ENCODE data around the gene TMEM52. TPM values are rescaled to one million over a fixed set of nuclear protein-coding genes. Genes with fewer than 3 reads are reported as not detected.
"Not testable (repeated sequence)": the region's sequence is repeated elsewhere in the genome, so short reads cannot be mapped to it uniquely, and the experiment has no call there.

TMEM52 gene
- total RNA-seq, 6 experiments from 2014 or later: 0.21 to 0.38 (median 0.25) TPM; not detected in 3

DNA sequence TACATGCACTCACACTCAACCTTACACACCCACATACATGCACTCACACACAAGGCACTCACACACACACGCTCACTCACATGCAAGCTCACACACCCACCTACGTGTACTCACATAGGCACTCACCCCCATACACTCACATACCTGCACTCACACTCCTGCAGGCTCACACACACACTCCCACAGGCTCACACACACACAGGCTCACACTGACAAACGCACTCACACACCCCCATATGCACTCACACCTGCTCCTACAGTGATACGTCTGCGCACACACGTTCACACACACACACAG is 19.1 kb upstream of the TMEM52 start:
- Mint-ChIP-seq H3K4me3 (no peak overlapping the region), H3K36me3 (ENCODE audit: low read depth) (no peaks in the 10 kb centered on the region), H3K27ac (no peak overlapping the region), H3K9me3 (peaks cover 23% of the 10 kb centered on the region), H3K27me3 (ENCODE audit: insufficient read depth) (peaks cover 21% of the 10 kb centered on the region), H3K4me1 (ENCODE audit: low read depth) (no peaks in the 10 kb centered on the region)
- TF ChIP-seq, protein P1, sequence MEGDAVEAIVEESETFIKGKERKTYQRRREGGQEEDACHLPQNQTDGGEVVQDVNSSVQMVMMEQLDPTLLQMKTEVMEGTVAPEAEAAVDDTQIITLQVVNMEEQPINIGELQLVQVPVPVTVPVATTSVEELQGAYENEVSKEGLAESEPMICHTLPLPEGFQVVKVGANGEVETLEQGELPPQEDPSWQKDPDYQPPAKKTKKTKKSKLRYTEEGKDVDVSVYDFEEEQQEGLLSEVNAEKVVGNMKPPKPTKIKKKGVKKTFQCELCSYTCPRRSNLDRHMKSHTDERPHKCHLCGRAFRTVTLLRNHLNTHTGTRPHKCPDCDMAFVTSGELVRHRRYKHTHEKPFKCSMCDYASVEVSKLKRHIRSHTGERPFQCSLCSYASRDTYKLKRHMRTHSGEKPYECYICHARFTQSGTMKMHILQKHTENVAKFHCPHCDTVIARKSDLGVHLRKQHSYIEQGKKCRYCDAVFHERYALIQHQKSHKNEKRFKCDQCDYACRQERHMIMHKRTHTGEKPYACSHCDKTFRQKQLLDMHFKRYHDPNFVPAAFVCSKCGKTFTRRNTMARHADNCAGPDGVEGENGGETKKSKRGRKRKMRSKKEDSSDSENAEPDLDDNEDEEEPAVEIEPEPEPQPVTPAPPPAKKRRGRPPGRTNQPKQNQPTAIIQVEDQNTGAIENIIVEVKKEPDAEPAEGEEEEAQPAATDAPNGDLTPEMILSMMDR (IDR thresholded peaks at IDR 0.05): no peak
- DNase-seq: no peak

DNA sequence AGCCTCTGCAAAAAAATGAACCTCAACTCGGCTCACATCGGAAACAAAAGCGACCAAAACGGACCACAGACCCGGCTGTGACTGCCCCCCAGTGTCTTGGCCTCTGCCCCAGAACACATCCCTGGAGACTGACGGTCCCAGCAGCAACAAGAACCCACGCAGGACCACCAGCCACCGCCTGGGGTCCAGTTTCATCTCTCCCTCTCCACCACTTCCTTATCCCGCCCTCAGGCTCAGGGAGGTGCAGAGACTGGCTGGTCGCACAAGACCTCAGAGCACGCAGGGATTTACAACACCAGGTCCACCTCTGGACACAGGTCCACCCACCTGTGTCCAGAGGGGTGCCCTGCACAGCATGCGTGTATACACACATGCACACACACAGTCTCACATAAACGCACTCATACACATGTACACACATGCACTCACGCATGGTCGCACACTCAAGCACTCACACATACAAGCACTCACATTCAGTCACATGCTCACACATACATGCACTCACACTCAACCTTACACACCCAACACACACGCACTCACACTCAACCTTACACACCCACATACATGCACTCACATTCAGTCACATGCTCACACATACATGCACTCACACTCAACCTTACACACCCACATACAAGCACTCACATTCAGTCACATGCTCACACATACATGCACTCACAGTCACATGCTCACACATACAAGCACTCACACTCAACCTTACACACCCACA is 18.6 kb upstream of the TMEM52 start:
- TF ChIP-seq, protein P1 (IDR thresholded peaks at IDR 0.05): no peak
- DNase-seq: no peak
- no peaks in the 10 kb centered on the region for H3K4me1 Mint-ChIP-seq (ENCODE audit: low read depth)
- H3K27ac Mint-ChIP-seq: no peak overlapping the region
- no peak overlapping the region for H3K4me3 Mint-ChIP-seq
- peaks cover 23% of the 10 kb centered on the region for H3K9me3 Mint-ChIP-seq
- H3K36me3 Mint-ChIP-seq (ENCODE audit: low read depth): no peaks in the 10 kb centered on the region
- peaks cover 24% of the 10 kb centered on the region for H3K27me3 Mint-ChIP-seq (ENCODE audit: insufficient read depth)

DNA sequence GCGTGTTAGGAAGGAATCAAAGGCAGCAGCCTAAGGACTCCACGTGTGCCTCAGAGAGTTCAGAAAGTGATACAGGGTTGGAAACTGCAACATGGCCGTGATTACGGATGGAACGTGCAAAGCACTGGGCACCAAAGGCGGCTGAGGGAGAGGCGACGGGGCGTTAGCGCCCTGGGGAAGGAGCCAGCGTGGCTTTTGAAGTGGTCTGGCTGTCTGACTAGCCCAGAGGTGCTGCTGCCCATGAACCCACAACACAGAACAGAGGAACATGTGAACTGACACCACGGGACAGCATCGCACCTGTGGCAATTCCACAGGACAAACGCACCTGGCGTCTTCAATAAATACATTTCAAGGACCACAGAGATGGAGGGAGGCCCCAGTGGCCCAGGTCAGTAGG is 18.0 kb upstream of the TMEM52 start:
- no peak for DNase-seq
- TF ChIP-seq, protein P1 (IDR thresholded peaks at IDR 0.05): no peak
- Mint-ChIP-seq H3K27me3 (ENCODE audit: insufficient read depth) (peaks cover 25% of the 10 kb centered on the region), H3K4me3 (no peak overlapping the region), H3K36me3 (ENCODE audit: low read depth) (no peaks in the 10 kb centered on the region), H3K4me1 (ENCODE audit: low read depth) (no peaks in the 10 kb centered on the region), H3K9me3 (peaks cover 23% of the 10 kb centered on the region), H3K27ac (no peak overlapping the region)

DNA sequence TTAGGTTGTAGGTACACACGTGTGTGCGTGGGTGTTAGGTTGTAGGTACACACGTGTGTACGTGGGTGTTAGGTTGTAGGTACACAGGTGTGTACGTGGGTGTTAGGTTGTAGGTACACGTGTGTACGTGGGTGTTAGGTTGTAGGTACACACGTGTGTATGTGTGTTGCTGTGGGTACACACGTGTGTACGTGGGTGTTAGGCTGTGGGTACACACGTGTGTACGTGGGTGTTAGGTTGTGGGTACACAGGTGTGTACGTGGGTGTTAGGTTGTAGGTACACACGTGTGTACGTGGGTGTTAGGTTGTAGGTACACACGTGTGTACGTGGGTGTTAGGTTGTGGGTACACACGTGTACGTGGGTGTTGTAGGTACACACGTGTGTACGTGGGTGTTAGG is 15.8 kb upstream of the TMEM52 start:
- H3K4me3 Mint-ChIP-seq; H3K36me3 Mint-ChIP-seq (ENCODE audit: low read depth); H3K27ac Mint-ChIP-seq: not testable (repeated sequence)

DNA sequence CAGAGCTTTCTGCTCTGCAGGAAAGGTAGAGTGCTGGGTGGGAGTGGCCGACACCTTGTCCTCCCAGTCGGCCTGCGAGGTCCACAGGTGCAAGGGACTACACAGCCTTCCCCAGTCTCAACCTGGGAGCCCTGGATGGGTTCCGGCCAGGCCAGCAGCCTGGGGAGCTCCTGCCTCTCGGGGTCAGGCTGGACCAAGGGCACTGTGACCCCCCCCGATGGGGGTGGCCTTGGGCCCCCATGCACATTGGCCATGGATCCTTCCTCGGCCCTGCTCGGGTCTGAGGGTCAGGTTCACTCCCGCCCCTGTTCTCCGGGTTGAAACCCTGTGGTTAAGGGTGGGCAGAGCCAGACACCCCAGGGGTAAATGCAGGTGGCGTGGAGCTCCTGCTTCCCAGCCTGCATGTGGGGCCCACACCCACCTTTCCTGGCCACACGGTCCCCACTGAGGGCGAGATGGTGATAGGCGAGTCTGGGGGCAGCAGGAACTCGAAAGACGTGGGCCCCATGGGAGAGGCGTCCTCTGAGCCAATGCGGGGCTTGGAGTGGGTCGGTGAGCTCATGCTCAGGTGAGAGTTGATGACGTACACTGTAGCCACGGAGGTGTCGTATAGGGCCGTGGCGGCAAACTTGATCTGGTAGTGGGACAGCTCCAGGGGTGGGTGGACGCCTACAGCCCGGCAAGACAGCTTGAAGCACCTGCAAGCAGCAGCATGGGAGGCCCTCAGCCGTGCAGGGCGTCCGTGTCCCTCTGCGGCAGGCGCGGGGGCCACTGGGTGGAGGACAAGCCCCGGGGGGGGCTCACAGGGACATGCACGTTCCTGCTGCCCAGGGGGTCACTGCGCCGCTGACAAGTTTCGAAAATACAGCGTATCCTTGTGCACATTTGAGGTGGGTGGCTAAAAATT is 10.8 kb upstream of the TMEM52 start:
- Mint-ChIP-seq H3K4me3 (no peak overlapping the region), H3K27me3 (ENCODE audit: insufficient read depth) (peaks cover 9% of the 10 kb centered on the region), H3K27ac (no peak overlapping the region), H3K4me1 (ENCODE audit: low read depth) (no peaks in the 10 kb centered on the region), H3K9me3 (peaks cover 14% of the 10 kb centered on the region), H3K36me3 (ENCODE audit: low read depth) (no peaks in the 10 kb centered on the region)
- TF ChIP-seq, protein P1 (IDR thresholded peaks at IDR 0.05): no peak
- no peak for DNase-seq

More for the DNA sequence above, 15.8 kb upstream of the TMEM52 start:
- H3K27me3 Mint-ChIP-seq (ENCODE audit: insufficient read depth); DNase-seq; H3K4me1 Mint-ChIP-seq (ENCODE audit: low read depth): not testable (repeated sequence)
- peaks cover 23% of the 10 kb centered on the region for H3K9me3 Mint-ChIP-seq

DNA sequence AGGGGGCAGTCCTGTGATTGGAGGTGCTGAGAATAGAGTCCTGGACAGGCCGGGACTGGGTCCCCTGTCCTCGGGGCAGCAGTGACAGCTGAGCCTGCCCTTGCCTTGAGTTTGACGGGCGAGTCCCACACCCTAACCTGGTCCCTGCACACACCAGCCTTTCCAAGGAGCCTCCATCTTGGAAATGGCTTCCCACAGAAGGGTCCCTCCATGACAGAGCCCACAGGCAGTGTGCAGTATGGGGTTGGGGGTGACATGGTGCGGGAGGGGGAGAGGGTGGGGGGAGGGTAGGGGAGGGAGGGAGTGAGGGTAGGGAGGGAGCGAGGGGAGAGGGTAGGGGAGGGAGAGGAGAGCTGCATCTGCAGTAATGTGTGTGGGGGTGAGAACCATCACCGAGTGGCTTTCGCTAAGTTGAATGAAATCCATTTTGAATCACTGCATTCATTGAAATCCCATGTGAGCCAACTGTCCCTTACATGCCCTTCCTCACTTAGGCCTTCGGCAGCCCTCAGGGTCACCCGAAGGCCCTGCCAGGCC is 10.1 kb upstream of the TMEM52 start:
- peaks cover 9% of the 10 kb centered on the region for H3K9me3 Mint-ChIP-seq
- DNase-seq: no peak
- H3K4me3 Mint-ChIP-seq: no peak overlapping the region
- peaks cover 11% of the 10 kb centered on the region for H3K27me3 Mint-ChIP-seq (ENCODE audit: insufficient read depth)
- H3K4me1 Mint-ChIP-seq (ENCODE audit: low read depth): no peaks in the 10 kb centered on the region
- H3K36me3 Mint-ChIP-seq (ENCODE audit: low read depth): no peaks in the 10 kb centered on the region
- H3K27ac Mint-ChIP-seq: no peak overlapping the region
- TF ChIP-seq, protein P1 (IDR thresholded peaks at IDR 0.05): no peak
